ENCODE measurements around the gene PBXIP1.
"Not testable (repeated sequence)": the region's sequence is repeated elsewhere in the genome, so short reads cannot be mapped to it uniquely, and the experiment has no call there.

The PBXIP1 gene

DNA sequence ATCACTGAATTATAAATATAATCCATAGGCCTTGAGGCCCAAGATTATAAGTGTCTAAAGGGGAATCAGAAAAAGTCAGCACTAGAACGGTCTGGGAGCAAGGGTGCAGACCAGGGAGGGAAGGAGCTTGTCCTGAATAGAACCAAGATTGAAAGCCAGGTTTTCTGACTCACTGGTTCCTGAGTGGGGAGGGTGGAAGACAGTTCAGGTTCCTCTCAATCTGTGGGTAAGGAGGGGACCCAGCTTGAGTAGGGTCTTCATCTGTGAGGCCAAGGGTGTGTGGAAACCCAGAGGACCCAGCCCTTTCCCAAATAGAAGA is 38.3 kb upstream of the PBXIP1 start:
- no peak for DNase-seq (ENCODE audit: low spot score)

DNA sequence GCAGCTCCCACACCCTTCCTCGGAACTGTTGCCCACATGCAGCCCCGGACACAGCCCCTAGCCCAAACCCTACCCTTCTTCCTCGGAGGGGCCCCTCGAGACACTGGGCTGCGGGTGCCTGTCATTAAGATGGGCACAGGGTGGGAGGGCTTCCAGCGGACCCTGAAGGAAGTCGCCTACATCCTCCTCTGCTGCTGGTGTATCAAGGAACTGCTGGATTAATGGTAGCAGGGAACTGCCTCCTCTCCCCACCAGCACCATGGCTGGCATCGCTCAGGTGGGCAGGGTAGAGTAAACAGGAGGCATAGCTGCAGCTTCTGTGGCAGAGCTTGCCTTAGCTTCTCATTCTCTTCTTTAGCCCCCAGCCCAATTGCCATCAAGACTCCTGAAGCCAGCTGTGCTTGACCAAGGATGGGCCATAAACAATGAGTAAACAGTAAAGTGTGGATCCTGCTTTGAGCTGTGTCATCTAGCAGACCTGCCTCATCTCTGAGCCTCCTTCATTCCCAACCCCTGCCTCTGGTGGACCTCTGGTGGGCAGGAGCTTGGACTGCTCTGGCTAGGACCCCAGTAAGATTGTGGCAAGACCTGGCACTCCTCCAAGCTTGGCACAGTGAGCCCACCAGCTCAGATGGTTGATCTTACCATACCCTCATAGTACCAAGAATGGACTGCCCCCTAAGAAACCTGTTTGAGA is 37.8 kb upstream of the PBXIP1 start, which contains the start of gene LENEP:
Gene LENEP (plus strand): TSS at position 15 of the 697 bp plus-strand sequence. CDS start 22 bp downstream, at position 37.
- no peak for DNase-seq (ENCODE audit: low spot score)

DNA sequence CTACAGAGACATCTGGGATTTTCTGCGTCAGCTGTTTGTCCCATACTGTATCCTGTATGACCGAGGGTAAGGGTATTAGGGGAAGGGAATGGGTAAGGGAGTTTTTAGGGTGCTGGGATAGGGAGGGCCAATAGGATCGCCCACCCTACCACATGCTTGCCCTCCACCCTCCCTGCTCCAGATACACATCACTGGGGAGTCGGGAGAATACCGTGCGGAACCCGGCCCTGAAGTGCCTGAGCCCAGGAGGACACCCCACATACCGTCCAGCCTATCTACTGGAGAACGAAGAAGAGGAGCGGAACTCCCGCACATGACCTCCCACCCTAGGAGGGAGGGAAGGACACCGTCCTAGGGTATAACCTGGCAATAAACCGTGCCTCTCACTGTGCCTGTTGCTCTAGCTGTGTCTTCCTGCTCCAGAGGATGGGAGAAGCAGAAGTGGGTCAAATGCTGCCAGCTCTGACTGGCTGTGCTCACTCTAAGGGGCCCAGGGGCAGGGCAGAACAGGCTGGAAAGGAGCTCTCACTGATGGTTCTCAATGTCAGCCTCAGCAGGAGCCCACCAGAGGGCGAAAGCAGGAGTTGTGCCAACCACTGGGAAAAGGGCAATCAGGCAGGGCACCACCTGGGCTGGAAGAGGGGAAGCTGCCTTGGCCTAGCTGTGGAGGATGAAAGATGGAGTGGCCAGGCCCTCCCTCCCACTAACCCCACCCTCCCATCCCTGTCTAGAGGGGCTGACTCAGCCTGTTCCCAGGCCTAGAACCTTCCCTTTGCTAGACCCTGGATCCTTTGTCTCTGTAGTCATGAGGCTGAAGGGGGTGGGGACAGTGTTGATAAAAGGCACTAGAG is 37.0 kb upstream of the PBXIP1 start:
- DNase-seq (ENCODE audit: low spot score): no peak

DNA sequence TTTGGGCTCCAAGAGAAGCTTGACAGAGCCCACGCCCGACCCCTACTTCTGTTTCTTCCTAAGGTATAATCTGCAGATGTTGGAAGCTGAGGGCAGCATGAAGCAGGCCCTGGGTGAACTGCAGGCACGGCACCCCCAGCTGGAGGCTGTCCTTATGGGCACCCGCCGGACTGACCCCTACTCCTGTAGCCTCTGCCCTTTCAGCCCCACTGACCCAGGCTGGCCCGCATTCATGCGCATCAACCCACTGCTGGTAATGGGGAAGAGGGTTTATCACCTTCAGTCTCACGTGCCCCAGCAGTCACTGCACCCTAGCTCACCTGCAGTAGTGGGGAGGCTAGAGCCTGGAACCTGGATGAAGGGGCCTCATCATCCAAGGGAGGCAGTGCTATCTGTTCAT is 34.4 kb upstream of the PBXIP1 start:
- no peak for DNase-seq (ENCODE audit: low spot score)

DNA sequence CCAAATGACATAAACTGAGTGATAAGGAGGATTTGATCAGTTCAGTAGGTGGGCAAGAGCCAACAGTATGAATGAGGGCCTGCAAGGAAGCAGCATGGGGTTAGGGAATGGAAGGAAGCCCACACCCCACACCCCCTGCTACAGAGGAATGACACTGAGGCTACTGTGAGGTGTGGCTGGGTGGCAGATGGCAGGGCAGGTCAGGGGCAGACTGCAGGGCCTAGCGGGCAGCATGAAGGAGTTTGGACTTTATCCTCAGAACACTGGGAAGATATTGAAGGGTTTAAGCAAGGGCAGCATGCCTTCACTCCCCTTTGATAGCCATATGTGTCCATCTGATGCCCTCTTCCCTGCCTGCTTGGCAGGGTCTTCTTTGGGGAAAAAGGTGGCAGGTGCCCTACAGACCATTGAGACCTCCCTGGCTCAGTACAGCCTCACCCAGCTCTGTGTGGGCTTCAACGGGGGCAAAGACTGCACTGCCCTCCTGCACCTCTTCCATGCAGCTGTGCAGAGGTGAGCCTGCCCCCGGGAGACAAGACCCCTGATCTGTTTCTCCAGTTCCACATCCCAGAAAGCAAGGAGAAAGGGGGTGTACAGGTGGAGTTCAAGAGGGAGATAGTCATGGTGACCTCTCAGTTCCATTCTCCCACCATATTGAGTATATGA is 33.4 kb upstream of the PBXIP1 start:
- DNase-seq (ENCODE audit: low spot score): no peak

DNA sequence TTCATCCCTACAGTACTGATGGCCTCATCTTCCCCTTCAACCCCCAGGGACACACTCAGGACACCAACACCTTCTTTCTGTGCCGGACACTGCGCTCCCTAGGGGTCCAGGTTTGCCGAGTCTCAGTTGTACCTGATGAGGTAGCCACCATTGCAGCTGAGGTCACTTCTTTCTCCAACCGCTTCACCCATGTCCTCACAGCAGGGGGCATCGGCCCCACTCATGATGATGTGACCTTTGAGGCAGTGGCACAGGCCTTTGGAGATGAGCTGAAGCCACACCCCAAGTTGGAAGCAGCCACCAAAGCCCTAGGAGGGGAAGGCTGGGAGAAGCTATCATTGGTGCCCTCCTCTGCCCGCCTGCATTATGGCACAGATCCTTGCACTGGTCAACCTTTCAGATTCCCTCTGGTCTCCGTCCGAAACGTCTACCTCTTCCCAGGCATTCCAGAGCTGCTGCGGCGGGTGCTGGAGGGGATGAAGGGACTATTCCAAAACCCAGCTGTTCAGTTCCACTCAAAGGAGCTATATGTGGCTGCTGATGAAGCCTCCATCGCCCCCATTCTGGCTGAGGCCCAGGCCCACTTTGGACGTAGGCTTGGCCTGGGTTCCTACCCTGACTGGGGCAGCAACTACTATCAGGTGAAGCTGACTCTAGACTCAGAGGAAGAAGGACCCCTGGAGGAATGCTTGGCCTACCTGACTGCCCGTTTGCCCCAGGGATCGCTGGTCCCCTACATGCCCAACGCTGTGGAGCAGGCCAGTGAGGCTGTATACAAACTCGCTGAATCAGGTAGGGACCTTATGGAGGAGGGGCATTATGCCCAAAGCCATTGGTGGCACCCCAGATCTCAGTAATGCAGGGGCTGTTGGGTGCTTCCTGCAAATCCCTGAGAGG is 32.4 kb upstream of the PBXIP1 start:
- DNase-seq (ENCODE audit: low spot score): no peak

DNA sequence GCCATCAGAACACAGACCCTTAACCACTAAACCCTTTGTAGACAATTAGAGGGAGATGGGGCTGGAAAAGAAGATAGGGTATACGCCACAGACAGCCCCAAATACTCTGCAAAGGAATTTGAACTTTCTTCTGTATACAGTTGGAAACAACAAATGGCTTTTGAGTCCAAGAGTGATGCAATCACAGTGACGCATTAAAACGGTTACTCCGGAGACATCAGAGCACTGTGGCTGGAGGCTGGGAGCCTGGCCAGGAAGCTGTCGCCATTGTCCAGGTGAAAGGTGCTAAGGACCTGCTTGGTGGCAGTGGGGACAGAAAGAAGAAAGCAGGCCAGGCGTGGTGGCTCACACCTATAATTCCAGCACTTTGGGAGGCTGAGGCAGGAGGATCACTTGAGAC is 31.4 kb upstream of the PBXIP1 start:
- DNase-seq (ENCODE audit: low spot score): no peak

DNA sequence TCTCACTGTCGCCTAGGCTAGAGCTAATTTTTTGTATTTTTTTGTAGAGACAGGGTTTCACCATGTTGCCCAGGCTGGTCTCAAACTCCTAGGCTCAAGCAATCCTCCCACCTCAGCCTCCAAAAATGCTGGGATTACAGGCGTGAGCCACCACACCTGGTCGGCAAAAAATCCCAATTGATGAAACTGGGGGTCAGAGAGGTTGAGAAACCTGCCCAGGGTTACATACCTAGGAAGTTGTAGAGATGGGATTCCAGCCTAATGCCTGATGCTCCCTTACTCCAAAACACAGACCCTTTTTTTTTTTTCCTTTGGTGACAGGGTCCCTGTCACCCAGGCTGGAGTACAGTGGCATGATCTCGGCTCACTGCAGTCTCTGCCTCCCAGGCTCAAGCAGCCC is 30.8 kb upstream of the PBXIP1 start:
- not testable (repeated sequence) for DNase-seq (ENCODE audit: low spot score)

DNA sequence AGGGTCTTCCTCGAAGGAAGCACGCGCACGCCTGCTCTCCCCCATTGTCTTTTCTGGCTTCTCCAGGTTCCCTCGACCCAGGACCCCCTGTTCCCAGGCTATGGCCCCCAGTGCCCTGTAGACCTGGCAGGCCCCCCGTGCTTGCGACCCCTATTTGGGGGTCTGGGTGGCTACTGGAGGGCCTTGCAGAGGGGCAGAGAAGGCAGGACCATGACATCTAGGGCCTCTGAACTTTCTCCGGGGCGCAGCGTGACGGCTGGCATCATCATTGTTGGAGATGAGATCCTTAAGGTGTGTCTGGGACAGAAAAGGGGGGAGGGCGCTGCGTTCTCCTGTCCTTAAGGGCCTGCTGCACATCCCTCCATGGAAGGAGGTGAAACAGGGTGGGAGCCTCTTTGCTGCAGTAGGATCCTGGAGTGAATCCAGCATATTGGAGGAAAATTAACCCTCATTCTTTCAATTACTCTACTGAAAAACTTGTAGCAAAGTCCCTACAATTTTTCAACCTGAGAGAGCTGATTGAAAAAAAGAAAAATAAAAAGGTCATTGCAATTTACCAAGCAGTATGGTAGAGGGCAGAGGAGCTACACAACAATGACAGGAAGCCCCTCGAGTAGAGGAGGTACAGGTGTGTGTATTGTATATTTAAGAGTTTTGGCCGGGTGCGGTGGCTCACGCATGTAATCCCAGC is 28.0 kb upstream of the PBXIP1 start:
- no peak for DNase-seq (ENCODE audit: low spot score)

DNA sequence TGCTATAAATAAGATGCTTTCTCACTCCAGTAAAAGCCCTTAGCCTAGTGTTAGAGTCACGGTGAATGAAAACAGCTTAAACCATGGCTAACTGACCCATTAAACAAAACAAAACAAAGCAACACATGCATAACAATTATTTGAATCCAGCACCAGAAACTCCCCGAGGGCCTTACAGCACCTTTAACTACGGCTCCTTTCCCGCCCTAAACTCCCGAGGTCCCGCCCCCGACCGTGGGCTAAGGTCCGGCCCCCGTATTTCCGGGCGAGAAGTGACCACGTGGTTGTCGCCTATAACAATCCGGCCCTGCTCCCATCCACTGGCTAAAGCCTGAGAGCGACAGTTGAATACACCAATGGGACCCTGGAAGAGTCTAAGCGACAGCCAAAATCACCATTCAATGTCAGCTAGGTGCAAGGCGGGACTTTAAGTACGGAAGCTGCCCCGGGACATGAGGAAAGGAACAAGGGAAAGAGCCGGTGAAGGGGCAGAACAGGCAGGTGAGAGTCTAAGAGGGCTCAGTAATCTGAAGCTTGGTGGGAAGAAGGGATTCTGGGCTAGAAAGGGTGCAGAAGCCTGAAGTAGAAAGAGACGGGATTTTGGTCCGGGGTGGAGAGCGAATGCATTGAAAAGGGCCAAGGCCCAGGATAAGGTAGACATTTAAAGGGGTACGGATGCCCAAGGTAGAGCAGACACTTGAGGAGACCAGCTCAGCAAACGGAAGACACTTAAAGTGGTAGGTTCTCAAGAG is 27.2 kb upstream of the PBXIP1 start, which contains the start of gene FLAD1:
Gene FLAD1 (plus strand): TSS at position 448 of the 752 bp plus-strand sequence. CDS start 351 bp downstream, outside the sequence.
- DNase-seq (ENCODE audit: low spot score): peak; percentile 100

DNA sequence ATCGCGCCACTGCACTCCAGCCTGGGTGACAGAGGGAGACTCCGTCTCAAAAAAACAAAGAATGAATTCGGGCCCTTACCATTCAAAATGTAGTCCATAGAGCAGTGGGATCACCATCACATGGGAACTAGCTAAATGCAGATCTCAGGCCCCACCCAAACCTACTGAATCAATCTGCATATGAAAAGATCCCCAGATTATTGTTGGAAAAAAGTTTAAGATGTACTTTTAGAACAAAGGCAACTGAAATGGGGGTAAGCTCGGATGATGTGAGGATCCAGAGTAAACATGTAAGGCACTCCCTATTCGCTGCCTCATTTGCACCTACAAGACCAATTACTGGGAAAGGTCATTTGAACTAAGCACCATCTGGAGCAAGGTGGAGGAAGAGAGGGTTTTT is 26.4 kb upstream of the PBXIP1 start:
- no peak for DNase-seq (ENCODE audit: low spot score)

DNA sequence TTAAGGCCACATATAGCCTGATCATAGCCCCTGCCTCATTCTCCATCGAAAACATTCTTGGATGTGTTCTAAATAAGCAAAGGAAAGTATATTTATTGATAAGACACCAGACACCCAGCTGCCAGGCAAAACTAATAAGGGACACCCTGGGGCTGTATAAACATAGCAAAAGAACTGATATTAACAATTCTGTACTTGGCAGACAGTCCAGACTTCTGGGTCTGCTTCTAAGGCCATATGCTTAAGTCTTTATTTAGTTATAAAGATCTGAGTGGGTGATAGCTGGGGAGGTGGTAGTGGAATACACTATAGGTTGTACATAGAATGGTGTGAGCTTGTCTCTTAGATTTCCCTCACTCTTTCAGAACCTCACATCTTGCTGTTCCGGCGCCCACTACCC is 22.5 kb upstream of the PBXIP1 start:
- no peak for DNase-seq (ENCODE audit: low spot score)

DNA sequence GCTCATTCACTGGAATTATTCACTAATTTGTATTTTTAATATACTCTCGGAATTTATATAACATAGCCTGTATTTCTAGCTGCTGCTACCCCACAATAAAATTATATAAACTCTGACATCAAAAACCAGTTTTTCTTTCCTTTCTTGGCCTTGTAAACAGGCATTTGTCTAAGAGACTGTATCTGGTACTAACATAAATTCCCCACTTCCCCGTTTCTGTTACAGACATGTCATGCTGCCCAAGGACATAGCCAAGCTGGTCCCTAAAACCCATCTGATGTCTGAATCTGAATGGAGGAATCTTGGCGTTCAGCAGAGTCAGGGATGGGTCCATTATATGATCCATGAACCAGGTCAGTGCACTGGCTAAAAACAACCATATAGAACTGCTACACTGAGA is 21.9 kb upstream of the PBXIP1 start:
- DNase-seq (ENCODE audit: low spot score): not testable (repeated sequence)

DNA sequence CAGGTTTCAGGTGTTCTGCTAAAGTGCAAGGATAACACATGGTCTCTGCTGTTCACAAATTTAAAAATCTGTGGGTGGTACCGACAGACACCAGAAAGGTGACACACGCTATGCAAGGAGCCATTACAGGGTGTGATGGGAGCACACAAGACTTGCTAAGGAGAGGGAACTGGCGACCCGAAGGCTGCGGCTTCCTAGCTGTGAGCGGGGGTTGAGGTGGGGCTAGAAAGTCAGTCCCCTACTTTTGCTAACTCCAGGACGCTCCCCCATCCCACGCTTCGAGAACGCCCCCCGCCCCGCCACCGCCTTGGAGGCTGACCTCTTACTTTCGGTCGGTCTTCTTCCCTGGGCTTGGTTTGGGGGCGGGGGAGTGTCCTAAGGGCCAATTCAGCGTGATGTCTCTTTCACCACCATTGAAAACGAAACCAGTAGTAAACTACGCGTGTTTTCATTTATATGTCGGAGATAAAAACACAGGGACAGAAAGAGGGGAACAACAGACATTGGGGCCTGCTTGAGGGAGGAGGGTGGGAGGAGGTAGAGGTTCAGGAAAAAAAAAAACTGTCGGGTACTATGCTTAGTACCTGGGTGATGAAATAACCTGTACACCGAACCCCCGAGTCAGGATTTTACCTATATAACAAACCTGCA is 19.6 kb upstream of the PBXIP1 start:
- DNase-seq (ENCODE audit: low spot score): no peak

DNA sequence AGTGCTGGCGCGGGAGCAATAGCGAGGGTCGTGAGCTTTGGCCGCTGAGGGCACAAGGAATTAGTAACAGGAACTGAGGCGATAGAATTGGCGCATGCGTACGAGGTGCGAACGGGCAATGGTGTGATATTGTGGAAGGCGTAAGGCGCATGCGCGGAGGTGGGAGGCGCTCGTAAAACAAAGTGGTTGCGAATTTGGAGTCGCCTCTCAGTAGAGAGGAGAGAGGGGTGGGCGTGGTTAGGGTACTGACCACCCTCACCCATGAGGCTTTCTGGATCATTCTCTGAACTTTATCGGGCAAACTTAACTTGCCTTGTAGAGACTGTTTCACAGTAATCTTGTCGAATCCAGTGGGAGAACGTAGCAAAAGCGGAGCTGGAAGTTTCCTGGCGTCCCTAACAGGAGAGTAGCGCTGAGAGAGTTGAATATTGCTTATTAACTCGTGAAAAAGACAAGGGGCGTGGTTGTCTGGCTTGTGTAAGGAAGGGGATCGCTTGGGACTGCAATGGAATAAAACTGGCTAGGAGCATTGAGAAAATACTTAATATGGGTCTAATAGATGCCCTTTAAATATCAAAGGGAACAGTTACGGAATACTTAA is 19.0 kb upstream of the PBXIP1 start:
- peak; percentile 97 for DNase-seq (ENCODE audit: low spot score)

DNA sequence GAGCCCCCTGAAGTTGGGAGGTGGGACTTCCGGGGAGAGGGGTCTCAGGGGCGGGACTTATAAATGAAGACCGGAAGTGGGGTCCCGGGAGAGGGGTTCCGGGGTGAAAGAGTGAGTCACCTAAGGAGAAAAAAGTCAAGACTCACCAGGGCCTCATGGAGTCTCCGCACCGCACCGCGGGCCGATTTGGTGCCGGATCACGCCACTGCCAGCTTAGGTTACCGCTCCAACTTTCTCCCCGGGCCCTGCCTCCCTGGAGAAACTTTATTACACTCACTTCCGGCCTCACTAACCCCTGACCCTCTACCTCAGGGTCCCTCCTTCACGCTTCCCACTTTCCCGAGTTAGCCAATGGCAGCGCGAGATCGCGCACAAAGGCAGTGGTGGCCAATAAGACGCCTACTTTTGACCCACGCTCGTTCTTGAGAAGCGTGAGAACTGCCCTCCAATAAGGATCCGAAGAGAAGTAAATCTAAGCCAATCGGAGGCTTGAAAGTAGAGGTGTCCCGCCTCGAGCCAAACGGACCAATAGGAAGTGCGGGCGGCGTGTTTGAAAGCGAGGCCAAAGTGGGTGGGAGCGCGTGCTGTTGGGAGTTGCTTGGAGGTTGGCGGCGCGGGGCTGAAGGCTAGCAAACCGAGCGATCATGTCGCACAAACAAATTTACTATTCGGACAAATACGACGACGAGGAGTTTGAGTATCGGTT is 18.4 kb upstream of the PBXIP1 start, which contains the start of gene CKS1B:
Gene CKS1B (plus strand): TSS at position 580 of the 706 bp plus-strand sequence. CDS start 65 bp downstream, at position 645.
- DNase-seq (ENCODE audit: low spot score): peak; percentile 100

DNA sequence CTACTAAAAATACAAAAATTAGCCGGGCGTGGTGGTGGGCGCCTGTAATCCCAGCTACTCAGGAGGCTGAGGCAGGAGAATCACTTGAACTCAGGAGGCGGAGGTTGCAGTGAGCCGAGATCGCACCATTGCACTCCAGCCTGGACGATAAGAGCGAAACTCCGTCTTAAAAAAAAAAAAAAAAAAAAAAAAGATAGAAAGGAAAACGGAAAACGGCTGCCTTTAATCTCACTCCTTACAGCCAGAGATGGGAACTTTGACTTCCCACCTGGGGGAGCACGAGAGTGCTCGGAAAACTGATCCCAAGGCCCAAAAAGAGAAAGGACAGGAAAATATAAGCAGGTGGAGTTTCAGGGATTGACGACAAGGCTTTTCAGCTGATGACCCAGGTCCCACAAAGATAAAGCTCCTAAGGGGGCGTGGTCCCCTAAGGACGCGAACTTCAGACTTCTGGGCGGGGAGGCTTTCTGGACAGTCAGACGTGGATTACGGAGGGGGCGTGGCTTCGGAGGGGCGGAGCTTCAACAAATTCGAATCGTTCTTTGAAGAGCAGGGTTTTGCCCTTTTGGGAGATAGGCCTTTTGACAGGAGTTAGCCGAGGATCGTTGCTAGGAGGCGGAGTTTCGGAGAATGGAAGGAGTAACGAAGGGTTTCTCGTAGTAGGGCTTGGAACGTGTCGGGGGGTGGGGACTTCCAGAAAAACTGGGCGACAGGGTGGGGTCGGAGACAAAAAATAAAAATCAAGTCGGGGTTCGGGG is 17.6 kb upstream of the PBXIP1 start:
- DNase-seq (ENCODE audit: low spot score): peak; percentile 96

Data from cerebellar cortex (tissue), 1 donor.